Esophagus muscularis mucosa (tissue), 3 donors: ENCODE data around the gene MEFV.

Experiments
- POLR2A ChIP-seq: fragments of 450-650 bp; IDR thresholded peaks from one replicate; pipeline ENCODE4 v1.6.1; 2017; ENCODE audit warnings: antibody characterized with exemption, moderate library complexity, mild to moderate bottlenecking, low read depth
- POLR2AphosphoS5 ChIP-seq, 2 donors: sonication (generic); formaldehyde crosslinking; IDR thresholded peaks; one replicate each; pipeline ENCODE4 v1.6.1; 2017; ENCODE audit warnings: antibody characterized with exemption in 2 of 2
- TF ChIP-seq, protein P1 (sequence below), 3 experiments: fragments of 200-600 bp in 2 of 3; fragments of 450-650 bp in 1 of 3; sonication (generic) in 2 of 3; IDR thresholded peaks; one replicate each; pipeline ENCODE4 v1.5.1; 2017 to 2019; ENCODE audit warnings: antibody characterized with exemption in 3 of 3, mild to moderate bottlenecking in 2 of 3, moderate library complexity in 1 of 3

DNA sequence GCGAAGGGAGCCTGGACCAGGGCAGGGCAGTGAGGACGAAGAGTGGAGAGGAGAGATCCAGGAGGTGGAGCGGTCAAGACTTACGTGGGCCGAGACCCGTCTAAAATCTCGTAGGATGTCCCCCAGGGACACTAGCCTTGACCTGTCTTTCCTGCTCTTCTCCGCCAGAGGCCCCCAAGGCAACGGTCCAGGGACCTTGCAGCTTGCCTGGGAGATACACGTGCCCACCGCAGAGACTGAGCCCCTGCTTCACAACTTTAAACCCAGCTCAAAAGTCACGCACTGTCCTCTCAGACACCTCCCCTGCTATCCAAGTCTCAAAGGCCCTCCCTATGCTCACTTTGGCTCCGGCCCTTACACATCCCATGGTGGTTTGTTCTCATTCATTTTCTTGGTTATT lies 39.4 kb upstream of the MEFV start:
- TF ChIP-seq, protein P1, sequence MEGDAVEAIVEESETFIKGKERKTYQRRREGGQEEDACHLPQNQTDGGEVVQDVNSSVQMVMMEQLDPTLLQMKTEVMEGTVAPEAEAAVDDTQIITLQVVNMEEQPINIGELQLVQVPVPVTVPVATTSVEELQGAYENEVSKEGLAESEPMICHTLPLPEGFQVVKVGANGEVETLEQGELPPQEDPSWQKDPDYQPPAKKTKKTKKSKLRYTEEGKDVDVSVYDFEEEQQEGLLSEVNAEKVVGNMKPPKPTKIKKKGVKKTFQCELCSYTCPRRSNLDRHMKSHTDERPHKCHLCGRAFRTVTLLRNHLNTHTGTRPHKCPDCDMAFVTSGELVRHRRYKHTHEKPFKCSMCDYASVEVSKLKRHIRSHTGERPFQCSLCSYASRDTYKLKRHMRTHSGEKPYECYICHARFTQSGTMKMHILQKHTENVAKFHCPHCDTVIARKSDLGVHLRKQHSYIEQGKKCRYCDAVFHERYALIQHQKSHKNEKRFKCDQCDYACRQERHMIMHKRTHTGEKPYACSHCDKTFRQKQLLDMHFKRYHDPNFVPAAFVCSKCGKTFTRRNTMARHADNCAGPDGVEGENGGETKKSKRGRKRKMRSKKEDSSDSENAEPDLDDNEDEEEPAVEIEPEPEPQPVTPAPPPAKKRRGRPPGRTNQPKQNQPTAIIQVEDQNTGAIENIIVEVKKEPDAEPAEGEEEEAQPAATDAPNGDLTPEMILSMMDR (IDR thresholded peaks at IDR 0.05): no peak
- no peak for TF ChIP-seq POLR2AphosphoS5 (IDR thresholded peaks at IDR 0.05)
- no peak for TF ChIP-seq POLR2A
